ENCODE measurements around the gene GDF2.
A peak's percentile ranks its signal among the peaks of the same experiment; 100 is the strongest.

The GDF2 gene
- 0 reads per million in 4 donors for total RNA-seq

GRCh38 chr10:47322300-47323061 lies at the start of gene GDF2:
GDF2 (plus strand) TSS chr10:47322454; CDS start chr10:47322669, 215 bp downstream.
- DNase-seq: no peak

GRCh38 chr10:47276071-47276470 lies 46.2 kb upstream of the GDF2 start:
- DNase-seq: no peak

- DNase-seq: no peak
Observed at GRCh38 chr10:47276576-47277351, 45.5 kb upstream of the GDF2 start.

GRCh38 chr10:47277352-47278151 lies 44.7 kb upstream of the GDF2 start:
- peak in 2 of 5 donors; percentile 18 to 50 for DNase-seq

- no peak for DNase-seq
Observed at GRCh38 chr10:47278152-47278473, 44.1 kb upstream of the GDF2 start.

GRCh38 chr10:47278720-47279119 lies 43.5 kb upstream of the GDF2 start:
- DNase-seq: no peak

GRCh38 chr10:47279276-47279675 lies 43.0 kb upstream of the GDF2 start:
- no peak for DNase-seq

- DNase-seq: no peak
Observed at GRCh38 chr10:47282005-47282656, 40.1 kb upstream of the GDF2 start.

- no peak for DNase-seq
Observed at GRCh38 chr10:47282657-47283018, 39.6 kb upstream of the GDF2 start.

GRCh38 chr10:47283101-47283630 lies 39.1 kb upstream of the GDF2 start:
- no peak for DNase-seq

- no peak for DNase-seq
Observed at GRCh38 chr10:47283848-47284247, 38.4 kb upstream of the GDF2 start.

GRCh38 chr10:47285381-47286115 lies 36.7 kb upstream of the GDF2 start:
- no peak for DNase-seq

- no peak for DNase-seq
Observed at GRCh38 chr10:47286116-47286505, 36.1 kb upstream of the GDF2 start.

- DNase-seq: no peak
Observed at GRCh38 chr10:47286591-47287315, 35.5 kb upstream of the GDF2 start.

- no peak for DNase-seq
Observed at GRCh38 chr10:47287365-47287802, 34.9 kb upstream of the GDF2 start.

- DNase-seq: no peak
Observed at GRCh38 chr10:47287805-47288204, 34.4 kb upstream of the GDF2 start.

GRCh38 chr10:47288236-47288635 lies 34.0 kb upstream of the GDF2 start:
- DNase-seq: no peak

- no peak for DNase-seq
Observed at GRCh38 chr10:47288916-47289495, 33.2 kb upstream of the GDF2 start.

GRCh38 chr10:47289921-47290320 lies 32.3 kb upstream of the GDF2 start:
- DNase-seq: no peak

GRCh38 chr10:47290338-47290737 lies 31.9 kb upstream of the GDF2 start:
- no peak for DNase-seq

- DNase-seq: no peak
Observed at GRCh38 chr10:47291682-47292081, 30.6 kb upstream of the GDF2 start.

All from T-helper 1 cell (primary cell).